ENCODE results near the gene SLC41A1.

GRCh38 chr1:205767248-205767647 is 45.8 kb downstream of the SLC41A1 start:
- TF ChIP-seq CTCF (IDR thresholded peaks at IDR 0.05; ENCODE audit: poor library complexity) (no peak), EZH2phosphoT487 (IDR thresholded peaks at IDR 0.05; ENCODE audit: low read depth, severe bottlenecking, unreplicated experiment) (no peak)
